GM18505 (cell line): Measurements from ENCODE around the gene ARL6IP6.
"Not testable (repeated sequence)": the region's sequence is repeated elsewhere in the genome, so short reads cannot be mapped to it uniquely, and the experiment has no call there.

Source experiments
- ATAC-seq: cut with Tn5 transposase; IDR thresholded peaks from one replicate; pipeline ENCODE4 v1.9.1; 2021; ENCODE audit not compliant: unreplicated experiment
- POLR2A ChIP-seq: IDR thresholded peaks from 4 replicates; pipeline ENCODE4 v1.6.1; 2011; ENCODE audit warnings: borderline replicate concordance; ENCODE audit not compliant: insufficient read depth, insufficient read length; ENCODE audit errors: extremely low read depth

The ARL6IP6 gene

GRCh38 chr2:152740743-152741328 lies 22.4 kb downstream of the ARL6IP6 start:
- ATAC-seq = peak; percentile 82

GRCh38 chr2:152743002-152743401 lies 24.6 kb downstream of the ARL6IP6 start:
- no peak for TF ChIP-seq POLR2A
- peak; percentile 66 for ATAC-seq

More at GRCh38 chr2:152740743-152741328, 22.4 kb downstream of the ARL6IP6 start:
- no peak for TF ChIP-seq POLR2A

DNA sequence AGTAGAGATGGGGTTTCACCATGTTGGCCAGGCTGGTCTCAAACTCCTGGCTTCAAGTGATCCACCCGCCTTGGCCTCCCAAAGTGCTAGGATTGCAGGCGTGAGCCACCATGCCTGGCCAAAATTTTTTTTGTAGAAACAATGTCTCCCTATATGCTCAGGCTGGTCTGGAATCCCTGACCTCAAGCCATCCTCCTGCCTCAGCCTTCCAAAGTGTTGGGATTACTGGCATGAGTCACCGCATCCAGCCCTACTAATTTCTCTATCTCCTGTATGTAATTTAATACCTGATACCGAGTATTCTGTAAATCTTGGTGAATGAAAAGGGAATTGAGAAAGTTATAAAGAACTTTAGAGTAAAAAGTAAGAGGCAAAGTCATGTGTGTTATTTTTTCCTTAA lies 29.3 kb downstream of the ARL6IP6 start:
- not testable (repeated sequence) for ATAC-seq

DNA sequence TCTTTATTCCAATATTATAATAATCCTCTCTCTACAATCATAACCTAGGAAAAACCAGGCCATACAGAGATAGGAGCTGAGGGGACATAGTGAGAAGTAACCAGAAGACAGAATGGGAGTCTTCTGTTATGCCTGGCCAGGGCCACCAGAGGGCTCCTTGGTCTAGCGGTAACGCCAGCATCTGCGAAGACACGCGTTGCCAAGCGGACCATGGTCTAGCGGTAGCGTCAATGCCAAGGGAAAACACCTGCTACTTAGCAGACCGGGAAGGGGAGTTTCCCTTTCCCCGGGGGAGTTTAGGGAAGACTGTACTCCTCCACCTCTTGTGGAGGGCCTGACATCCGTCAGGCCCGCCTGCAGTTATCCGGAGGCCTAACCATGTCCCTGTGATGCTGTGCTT lies 36.6 kb downstream of the ARL6IP6 start:
- no peak for TF ChIP-seq POLR2A
- ATAC-seq = no peak

DNA sequence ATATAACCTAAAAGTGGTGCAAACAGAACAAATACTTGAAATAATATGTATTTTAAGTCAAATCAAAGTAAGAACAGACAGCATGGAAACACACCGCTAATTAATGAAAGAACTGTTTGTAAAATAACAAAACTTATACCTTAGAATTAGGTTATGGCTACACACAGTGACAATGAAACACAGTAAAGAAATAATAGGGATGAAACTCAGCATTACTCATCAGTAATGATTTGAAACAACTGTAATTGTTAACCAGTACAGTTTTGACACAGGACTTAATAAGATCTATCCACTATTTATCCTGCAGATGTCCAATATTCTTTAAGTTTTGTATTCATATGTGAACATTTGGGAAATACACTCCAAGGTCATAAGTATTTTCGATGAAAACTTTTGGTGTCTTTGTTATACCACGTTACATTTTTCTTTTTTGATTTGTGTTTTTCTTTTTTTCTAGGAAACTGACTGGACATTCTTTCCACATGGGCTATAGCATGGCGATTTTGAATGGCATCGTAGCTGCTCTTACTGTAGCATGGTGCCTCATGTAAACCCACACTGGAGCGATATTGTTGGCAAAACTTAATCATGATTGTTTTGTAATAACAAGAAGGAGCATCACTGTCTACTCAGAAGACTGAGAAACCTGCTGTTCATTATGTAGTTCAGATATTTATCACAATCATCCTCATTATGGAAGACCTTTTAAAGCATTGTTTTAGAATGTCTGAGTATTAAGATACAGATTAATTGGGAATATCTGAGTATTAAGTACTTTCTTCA lies 41.1 kb downstream of the ARL6IP6 start:
- no peak for ATAC-seq
- no peak for TF ChIP-seq POLR2A

DNA sequence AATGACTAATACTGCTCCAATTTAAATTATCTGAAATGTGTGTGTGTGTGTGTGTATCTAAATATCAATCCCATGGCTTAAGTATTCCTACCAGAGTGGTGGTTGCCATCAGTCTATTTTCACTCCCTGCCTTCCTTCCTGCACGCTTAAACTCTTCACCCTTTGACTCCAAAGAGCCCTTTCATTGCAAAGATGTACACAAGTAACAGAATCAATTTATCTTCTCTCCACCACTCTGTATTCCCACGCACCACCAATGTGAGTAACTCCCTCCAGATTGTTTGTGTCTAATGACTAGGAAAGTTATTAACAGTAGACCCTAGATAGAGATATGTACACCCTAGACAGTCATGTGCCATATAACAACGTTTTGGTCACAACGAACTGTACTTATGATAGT lies 42.8 kb downstream of the ARL6IP6 start:
- no peak for TF ChIP-seq POLR2A
- no peak for ATAC-seq

DNA sequence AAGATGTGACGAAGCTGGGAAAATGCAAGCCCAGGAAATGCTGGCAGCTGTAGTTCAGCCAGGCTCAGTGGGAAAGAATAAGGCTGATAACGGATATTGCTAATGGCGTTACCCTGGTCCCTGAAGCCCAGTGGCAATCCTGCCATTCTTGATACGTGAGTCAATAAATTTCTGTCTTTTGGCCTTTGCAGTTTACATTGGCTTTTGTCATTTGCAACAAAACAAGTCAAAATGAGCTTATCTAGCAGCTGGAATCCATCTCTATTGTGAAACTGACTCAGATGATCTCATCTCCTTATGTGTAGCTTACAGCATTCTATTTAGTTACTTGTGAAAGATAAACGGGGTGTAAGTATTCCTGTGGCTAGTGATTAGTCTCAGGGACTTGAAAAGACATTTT lies 43.8 kb downstream of the ARL6IP6 start:
- TF ChIP-seq POLR2A = no peak
- no peak for ATAC-seq

GRCh38 chr2:152763208-152763607 lies 44.8 kb downstream of the ARL6IP6 start:
- ATAC-seq = not testable (repeated sequence)

GRCh38 chr2:152763651-152764050 lies 45.2 kb downstream of the ARL6IP6 start:
- ATAC-seq = no peak
- no peak for TF ChIP-seq POLR2A

- ATAC-seq = no peak
Measured at GRCh38 chr2:152766928-152767327, 48.5 kb downstream of the ARL6IP6 start.

GRCh38 chr2:152781175-152781574 lies 62.8 kb downstream of the ARL6IP6 start:
- no peak for TF ChIP-seq POLR2A
- ATAC-seq = no peak

More at GRCh38 chr2:152766928-152767327, 48.5 kb downstream of the ARL6IP6 start:
- no peak for TF ChIP-seq POLR2A

- no peak for TF ChIP-seq POLR2A
- no peak for ATAC-seq
Measured at GRCh38 chr2:152782171-152782570, 63.8 kb downstream of the ARL6IP6 start.

DNA sequence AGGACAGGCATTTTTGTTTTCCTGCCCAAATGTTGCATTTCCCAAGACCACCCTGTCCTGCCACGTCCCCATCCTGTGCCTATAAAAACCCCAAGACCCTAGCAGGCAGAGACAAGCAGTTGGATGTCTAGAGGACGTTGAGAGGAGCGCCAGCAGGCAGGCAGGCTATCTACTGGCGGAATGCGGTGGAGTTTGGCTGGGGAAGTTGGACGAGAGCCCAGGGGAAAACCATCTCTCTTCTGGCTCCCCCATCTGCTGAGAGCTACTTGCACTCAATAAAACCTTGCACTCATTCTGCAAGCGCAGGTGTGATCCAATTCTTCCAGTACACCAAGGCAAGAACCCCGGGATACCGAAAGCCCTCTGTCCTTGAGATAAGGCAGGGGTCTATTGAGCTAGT lies 72.5 kb downstream of the ARL6IP6 start:
- ATAC-seq = no peak
- no peak for TF ChIP-seq POLR2A

- ATAC-seq = no peak
- no peak for TF ChIP-seq POLR2A
Measured at GRCh38 chr2:152791979-152792378, 73.6 kb downstream of the ARL6IP6 start.
